K562 (cell line): ENCODE data around the gene UNC45A. TPM values are rescaled to one million over a fixed set of nuclear protein-coding genes. Genes with fewer than 3 reads are reported as not detected.

Source experiments
- ILF3 ChIP-seq: fragments of 450-650 bp; IDR thresholded peaks from 2 replicates; pipeline ENCODE4 v1.6.1; 2018; ENCODE audit warnings: antibody characterized with exemption, mild to moderate bottlenecking, moderate library complexity, borderline replicate concordance
- polyA plus RNA-seq, 8 experiments: library from polyadenylated mRNA; depleted of rRNA in 4 of 8; stranded (reverse) in 5 of 8; unstranded in 3 of 8; fragments of >200 nt; fragmentation: Nextera tagmentation in 2 of 8; fragmentation: Illumina TruSeq in 1 of 8; extraction: Ambion mirVana in 2 of 8; extraction: Trizol in 1 of 8; gene quantifications; 2 replicates each; pipeline versions ENCODE4 v1.2.1 to v1.2.3, GENCODE V29; 2011 to 2014; ENCODE audit warnings: inconsistent platforms in 1 of 8, missing spikeins in 1 of 8
- total RNA-seq, 7 experiments: library from RNA; depleted of rRNA in 6 of 7; stranded (reverse); fragments of >200 nt in 6 of 7; fragmentation: Illumina TruSeq in 2 of 7; extraction: Trizol in 2 of 7; gene quantifications; 2 replicates each; pipeline versions ENCODE4 v1.2.1 to v1.2.3, GENCODE V29; 2011 to 2021; ENCODE audit warnings: low replicate concordance in 1 of 7
- TF ChIP-seq, protein P1 (sequence below): fragments of 450-650 bp; IDR thresholded peaks from 2 replicates; pipeline ENCODE4 v1.6.1; 2014; ENCODE audit warnings: low read depth, mild to moderate bottlenecking, moderate library complexity, borderline replicate concordance
- TF ChIP-seq, protein P2 (sequence below): conservative IDR thresholded peaks from 2 replicates; pipeline ENCODE4 v1.6.1; 2011; ENCODE audit warnings: low read depth, mild to moderate bottlenecking, low read length; ENCODE audit not compliant: control insufficient read depth
- TF ChIP-seq, protein P3 (sequence below): fragments of 200-800 bp; sonication (Bioruptor generic); IDR thresholded peaks from 2 replicates; pipeline ENCODE4 v1.6.1; 2016; ENCODE audit warnings: missing genetic modification characterization, missing compliant biosample characterization
- TF ChIP-seq, protein P4 (sequence below): fragments of 450-650 bp; formaldehyde crosslinking; IDR thresholded peaks from 2 replicates; pipeline ENCODE4 v1.4.0; 2020; ENCODE audit warnings: mild to moderate bottlenecking, moderate library complexity

Gene UNC45A
- total and polyA plus RNA-seq, 9 of the 15 experiments (the other 6 are each of a cell fraction or from before 2014, with no cell fraction given) = 22.4 to 79.3 (median 43.7) TPM

DNA sequence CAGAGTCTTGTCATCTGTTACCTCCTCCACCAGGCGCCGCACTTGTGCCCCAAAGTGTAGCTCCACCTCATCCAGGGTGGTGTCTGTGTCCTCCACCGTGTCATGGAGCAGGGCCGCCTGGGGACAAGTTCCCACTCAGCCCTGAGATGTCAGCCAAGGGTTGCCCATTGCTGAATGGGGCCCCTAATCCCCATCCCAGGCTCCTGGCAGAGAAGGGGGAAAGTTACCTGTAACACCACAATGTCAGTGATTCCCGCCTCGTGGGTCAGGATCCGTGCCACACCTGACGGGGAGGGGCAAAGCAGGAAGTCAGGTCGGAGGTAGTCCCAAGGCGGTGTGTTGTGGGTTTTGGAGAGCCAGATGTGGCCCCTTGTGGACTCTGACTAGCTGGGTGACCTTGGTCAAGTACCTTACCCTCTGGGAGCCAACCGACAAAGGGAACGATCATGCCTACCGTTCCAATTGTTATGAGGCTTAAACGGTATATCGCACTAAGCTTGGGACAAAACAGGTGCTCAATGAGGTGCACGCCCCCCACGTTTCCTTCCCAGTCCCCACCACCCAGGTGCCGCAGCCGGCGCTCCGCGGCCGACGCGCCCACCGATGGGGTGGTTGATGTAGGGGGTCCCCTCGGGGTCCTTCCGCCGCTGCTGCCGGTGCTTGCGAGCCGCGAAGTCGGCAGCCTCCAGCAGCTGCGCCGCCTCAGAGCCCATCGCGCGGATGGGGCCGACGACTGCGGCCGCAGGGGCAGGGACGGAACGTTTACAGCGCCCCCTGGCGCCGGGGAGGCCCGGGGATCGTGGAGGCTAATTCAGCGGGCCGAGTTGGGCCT, 3.0 kb upstream of the UNC45A start, which contains the start of gene HDDC3 (continued):
- TF ChIP-seq, protein P1, sequence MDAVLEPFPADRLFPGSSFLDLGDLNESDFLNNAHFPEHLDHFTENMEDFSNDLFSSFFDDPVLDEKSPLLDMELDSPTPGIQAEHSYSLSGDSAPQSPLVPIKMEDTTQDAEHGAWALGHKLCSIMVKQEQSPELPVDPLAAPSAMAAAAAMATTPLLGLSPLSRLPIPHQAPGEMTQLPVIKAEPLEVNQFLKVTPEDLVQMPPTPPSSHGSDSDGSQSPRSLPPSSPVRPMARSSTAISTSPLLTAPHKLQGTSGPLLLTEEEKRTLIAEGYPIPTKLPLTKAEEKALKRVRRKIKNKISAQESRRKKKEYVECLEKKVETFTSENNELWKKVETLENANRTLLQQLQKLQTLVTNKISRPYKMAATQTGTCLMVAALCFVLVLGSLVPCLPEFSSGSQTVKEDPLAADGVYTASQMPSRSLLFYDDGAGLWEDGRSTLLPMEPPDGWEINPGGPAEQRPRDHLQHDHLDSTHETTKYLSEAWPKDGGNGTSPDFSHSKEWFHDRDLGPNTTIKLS = peak; percentile 62; the same call in 1 of the 2 replicates
- TF ChIP-seq, protein P2, sequence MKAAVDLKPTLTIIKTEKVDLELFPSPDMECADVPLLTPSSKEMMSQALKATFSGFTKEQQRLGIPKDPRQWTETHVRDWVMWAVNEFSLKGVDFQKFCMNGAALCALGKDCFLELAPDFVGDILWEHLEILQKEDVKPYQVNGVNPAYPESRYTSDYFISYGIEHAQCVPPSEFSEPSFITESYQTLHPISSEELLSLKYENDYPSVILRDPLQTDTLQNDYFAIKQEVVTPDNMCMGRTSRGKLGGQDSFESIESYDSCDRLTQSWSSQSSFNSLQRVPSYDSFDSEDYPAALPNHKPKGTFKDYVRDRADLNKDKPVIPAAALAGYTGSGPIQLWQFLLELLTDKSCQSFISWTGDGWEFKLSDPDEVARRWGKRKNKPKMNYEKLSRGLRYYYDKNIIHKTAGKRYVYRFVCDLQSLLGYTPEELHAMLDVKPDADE = peak; percentile 79
- TF ChIP-seq, protein P3, sequence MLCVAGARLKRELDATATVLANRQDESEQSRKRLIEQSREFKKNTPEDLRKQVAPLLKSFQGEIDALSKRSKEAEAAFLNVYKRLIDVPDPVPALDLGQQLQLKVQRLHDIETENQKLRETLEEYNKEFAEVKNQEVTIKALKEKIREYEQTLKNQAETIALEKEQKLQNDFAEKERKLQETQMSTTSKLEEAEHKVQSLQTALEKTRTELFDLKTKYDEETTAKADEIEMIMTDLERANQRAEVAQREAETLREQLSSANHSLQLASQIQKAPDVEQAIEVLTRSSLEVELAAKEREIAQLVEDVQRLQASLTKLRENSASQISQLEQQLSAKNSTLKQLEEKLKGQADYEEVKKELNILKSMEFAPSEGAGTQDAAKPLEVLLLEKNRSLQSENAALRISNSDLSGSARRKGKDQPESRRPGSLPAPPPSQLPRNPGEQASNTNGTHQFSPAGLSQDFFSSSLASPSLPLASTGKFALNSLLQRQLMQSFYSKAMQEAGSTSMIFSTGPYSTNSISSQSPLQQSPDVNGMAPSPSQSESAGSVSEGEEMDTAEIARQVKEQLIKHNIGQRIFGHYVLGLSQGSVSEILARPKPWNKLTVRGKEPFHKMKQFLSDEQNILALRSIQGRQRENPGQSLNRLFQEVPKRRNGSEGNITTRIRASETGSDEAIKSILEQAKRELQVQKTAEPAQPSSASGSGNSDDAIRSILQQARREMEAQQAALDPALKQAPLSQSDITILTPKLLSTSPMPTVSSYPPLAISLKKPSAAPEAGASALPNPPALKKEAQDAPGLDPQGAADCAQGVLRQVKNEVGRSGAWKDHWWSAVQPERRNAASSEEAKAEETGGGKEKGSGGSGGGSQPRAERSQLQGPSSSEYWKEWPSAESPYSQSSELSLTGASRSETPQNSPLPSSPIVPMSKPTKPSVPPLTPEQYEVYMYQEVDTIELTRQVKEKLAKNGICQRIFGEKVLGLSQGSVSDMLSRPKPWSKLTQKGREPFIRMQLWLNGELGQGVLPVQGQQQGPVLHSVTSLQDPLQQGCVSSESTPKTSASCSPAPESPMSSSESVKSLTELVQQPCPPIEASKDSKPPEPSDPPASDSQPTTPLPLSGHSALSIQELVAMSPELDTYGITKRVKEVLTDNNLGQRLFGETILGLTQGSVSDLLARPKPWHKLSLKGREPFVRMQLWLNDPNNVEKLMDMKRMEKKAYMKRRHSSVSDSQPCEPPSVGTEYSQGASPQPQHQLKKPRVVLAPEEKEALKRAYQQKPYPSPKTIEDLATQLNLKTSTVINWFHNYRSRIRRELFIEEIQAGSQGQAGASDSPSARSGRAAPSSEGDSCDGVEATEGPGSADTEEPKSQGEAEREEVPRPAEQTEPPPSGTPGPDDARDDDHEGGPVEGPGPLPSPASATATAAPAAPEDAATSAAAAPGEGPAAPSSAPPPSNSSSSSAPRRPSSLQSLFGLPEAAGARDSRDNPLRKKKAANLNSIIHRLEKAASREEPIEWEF (CRISPR knock-in tag) = no peak
- TF ChIP-seq, protein P4, sequence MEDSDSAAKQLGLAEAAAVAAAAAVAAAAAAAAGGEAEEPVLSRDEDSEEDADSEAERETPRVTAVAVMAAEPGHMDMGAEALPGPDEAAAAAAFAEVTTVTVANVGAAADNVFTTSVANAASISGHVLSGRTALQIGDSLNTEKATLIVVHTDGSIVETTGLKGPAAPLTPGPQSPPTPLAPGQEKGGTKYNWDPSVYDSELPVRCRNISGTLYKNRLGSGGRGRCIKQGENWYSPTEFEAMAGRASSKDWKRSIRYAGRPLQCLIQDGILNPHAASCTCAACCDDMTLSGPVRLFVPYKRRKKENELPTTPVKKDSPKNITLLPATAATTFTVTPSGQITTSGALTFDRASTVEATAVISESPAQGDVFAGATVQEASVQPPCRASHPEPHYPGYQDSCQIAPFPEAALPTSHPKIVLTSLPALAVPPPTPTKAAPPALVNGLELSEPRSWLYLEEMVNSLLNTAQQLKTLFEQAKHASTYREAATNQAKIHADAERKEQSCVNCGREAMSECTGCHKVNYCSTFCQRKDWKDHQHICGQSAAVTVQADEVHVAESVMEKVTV = 0 out of 2 replicates have a peak, but pooled peaks have one; percentile 15
- peak; percentile 57; the same call in 1 of the 2 replicates for TF ChIP-seq ILF3
